HG03354 (cell line): ENCODE measurements around the gene AFG3L2.

Source experiments
- ATAC-seq: cut with Tn5 transposase; IDR thresholded peaks from one replicate; pipeline ENCODE4 v1.9.1; 2021; ENCODE audit warnings: mild to moderate bottlenecking; ENCODE audit not compliant: unreplicated experiment, poor library complexity, severe bottlenecking

AFG3L2 gene

DNA sequence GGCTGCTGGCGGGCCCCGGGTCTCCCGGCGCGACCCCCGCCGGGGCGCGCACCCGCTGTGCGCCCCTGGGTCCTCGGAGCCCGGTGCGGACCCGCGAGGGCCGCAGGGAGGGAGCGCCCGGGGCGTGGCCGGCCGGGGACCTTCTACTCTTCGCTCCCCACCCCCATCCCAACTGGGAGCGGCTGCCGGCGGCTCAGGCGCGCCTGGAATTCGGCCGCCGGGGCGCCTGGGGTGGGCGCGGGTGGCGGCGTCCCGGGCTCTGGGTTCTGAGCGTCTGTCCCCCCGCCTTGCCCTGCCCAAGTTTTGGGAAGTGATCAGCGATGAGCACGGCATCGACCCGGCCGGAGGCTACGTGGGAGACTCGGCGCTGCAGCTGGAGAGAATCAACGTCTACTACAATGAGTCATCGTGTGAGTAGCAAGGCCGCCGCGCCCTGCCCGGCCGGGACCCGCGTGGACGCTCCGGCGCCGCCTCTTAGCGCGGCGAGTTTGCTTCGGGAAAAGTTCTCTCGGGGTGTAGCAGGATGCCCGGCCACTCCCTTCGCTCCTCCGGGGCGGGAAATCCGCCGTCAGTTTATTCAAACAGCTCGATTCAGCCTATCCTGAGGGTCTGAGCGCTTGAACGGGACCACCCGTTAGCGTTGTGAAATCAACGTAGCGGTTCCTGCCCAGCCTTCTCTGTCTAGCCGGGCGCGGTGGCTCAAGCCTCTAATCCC is 68.5 kb downstream of the AFG3L2 start:
- ATAC-seq = peak; percentile 65

DNA sequence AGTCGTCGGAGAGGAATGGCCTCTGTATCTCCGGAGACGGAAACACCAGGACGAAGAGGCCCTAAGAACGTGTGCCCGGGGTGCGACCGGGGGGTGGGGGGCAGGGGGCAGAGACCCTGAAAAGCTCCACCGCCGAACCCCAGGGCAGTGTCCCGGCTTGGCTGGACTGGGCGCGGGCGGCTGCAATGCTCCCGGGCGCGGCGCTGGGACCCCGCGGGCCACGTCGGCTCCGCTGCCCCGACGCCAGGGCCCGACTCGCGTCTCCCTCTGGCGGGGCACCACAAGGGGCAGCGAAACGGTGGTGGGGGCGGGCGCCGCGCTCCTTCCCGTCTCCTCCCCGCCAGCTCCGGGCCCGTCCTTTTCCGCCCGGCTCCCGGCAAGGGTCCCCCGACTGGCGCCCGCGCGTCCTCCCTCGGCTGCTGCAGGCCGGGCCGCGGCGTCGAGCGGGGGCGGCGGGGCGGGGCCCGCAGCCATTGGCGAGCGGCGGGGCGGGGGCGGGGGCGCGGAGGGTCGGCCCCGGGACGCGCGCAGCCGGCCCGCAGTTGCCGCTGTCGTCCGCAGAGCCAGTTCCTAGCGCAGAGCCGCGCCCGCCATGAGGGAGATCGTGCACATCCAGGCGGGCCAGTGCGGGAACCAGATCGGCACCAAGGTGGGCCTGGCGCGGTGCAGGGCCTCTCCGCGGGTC is 69.2 kb downstream of the AFG3L2 start, which contains the start of gene TUBB6:
Gene TUBB6 (plus strand): TSS at position 541 of the 685 bp plus-strand sequence. CDS start 52 bp downstream, at position 593.
- ATAC-seq = peak; percentile 69

DNA sequence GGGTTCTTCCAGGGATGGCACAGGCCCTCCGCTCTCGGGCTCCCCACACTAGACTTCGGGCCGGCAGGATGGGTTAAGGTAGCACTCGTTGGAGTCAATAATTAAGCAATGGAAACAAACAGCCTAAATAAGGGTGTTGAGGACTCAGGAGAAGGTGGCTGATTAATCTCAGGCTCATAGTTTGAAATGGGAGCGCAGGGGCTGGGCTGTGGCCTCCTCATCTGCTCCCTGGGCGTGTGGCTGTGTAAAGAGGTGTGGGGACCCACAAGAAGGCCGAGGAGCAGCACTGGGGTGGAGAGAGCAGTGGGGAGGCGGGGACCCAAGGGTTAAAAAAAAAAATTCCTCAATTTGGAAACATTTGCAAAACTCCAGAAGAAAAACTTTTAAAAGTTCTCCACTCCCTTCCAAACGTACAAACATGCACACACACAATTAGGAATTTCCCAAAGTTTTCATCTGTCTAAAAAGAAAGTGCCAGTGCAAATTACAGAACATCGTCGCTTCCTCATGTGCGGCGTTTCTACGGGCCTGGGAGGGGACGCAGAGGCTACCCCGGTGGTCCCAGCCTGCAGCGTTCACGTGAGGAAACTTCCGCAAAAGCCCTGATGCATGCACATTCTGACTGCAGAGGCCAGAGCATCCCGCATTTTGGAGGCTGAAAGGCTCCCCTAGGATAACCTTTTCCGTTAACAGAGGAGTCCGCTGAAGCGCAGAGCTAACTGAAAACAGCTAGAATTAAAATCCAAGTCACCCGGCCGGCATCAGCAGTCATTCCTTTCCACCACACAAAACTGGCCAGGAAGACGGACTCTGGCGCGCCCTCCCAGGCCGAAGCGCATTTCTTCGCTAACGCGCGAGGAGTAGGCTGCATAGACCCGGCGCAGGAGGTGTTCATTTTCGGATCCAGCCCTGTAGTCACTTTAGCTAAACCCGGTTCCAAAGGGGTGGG is 70.0 kb downstream of the AFG3L2 start:
- ATAC-seq = peak; percentile 19

DNA sequence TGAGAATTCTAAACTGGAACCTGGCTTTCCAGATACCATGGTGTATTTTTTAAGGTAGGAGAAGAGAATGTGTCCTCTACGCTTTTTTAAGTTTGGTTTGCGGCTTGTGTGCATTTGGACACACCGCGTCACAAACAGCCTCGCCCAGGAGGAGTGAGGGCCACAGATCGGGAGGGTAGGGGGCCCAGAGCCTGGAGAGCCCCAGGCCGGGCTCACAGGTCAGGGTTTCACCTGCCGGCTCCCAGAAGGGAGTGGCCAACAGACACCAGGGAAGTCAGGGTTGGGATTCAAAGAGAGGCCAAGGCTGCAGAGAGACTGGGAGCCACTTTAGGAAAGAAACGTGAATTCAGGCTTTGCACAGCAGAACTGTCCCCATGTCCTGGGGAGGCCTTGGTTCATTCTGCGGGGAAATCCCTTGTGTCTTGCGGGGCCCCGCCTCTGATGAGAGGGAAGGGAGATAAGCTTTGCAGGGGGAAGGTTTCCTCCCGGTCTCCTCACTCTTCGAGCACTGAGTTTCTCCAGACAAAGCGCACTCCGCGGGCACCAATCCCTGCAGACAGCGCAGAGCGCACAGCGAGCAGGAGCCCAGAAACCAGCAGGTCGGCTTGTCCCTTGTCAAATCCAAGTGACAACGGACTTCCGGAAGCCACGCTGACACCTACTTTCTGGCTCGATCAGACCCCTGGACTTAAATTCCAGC is 70.9 kb downstream of the AFG3L2 start:
- ATAC-seq = no peak

DNA sequence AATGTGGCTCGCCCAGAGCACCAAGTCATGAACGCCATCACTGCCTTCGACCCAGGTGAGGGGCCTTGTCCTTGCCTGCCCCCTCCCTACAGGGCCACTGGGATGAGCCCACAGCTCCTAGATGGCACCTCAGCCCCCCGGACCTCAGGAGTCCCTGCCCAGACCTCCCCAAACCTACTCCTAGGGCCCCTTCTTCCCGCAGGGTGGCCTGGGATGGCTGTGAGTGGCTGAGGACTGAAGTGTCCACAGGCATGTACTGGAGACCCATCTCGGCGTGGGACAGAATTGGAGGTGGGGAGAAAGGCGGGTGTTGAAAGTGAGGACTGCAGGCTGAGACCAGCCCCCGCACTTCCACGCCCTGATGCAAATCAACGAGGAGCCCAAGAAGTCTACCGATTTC is 71.8 kb downstream of the AFG3L2 start:
- ATAC-seq = no peak

DNA sequence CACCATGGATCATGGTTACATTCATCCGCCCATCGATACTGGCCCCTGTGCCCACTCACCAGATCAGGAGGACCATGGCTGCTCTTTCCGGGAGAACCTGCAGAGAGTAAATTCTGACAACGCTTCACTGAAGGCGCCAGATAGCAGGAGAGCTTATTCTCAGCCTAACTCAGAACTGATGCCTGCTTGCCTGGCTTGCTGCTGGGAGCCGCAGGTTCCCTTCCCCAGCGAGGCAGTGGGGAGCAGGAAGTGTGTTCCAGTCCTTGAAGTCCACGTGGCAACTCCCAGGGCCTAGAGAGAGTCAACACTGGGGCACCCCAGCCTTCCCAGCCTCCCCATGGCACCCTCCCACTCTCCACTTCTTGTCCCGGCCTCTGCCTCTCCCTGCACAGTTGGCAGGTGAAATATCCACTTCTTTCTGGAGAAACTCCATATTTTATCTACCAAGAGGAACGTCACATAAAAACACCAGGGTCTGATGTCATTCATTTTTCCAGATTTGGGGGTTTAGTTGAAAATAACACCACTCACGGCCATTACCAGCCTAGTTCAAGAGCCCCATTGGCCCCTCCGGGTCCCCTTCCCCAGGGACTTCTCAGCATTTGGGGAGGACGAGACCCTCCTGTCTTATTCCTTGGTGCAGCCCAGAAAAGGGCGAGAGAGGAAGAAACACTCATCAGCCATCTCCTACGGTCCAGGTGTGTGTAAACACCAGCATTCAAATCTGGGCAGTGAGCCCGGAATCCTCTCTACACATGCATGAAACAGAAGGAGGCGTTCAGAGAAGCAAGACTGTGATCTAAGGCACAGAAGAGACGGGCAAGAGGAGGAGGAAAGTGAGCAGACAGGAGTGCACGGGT is 72.4 kb downstream of the AFG3L2 start:
- ATAC-seq = no peak

DNA sequence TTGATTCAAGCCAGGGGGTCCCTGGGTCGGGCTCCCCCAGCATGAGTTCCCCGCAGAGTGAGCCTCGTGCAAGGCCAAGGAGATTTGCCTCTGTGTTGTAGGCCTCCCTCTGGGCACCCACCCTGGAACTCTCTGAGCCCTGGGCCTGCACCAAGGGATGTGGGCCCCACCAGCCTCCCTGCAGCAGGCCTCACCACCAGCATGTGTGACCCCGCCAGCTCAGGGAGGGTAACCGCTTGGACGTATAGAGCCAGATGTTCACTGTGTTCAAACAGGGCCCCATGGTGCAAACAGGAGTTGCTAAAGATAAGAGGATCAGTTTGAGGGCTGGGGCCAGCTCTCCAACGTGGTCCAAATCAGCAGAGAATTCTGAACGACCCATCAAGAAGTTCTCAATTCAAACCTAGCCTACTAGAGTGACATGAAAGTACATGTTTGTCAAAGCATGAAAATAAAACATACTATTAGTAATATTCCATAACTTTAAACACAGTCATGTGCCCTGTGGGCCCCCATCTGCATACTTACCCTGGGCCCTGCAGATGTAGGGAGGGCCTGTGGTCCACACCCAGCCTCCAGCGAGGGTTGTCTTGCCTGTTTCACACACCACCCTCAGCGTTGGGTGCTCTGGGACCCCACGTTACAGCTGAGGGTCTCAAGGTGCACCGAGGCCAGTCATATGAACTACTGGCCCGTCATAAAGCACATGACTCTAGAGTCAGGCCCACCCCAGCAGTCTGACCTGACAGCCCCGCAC is 74.5 kb downstream of the AFG3L2 start:
- ATAC-seq = no peak

DNA sequence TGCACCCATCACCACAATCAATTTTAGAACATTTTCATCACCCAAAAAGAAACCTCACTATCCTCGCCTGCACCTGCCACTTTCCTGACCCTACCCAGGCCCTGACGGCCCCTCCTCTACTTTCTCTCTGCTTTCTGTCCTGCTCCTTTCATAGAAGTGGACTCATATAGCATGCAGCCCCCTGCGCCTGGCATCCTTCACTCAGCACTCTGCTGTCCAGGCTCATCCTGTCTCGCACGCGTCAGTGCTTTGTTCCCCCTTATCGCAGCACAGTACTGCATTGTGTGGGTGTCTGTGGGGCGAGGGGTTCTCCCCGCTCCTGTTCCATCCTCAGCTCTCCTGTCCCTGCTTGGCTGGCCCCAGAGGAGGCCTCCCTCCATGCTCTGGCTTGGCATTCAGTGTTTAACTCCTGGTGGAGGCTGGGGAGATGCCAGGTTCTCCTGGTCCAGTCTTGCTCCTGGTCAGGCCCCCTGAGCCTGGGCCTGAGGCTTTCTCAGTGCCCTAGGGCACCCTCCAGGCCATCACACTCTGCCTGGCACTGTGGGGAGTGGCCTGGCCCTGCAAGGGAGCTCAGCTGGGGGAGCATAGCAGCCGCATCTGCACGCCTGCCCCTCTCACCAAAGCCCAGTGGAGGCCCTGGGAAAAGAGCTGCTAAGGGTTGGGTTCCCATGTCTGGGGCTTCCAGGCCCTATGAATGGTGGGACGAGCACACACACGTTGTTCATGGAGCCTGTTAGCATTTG is 75.6 kb downstream of the AFG3L2 start:
- no peak for ATAC-seq

DNA sequence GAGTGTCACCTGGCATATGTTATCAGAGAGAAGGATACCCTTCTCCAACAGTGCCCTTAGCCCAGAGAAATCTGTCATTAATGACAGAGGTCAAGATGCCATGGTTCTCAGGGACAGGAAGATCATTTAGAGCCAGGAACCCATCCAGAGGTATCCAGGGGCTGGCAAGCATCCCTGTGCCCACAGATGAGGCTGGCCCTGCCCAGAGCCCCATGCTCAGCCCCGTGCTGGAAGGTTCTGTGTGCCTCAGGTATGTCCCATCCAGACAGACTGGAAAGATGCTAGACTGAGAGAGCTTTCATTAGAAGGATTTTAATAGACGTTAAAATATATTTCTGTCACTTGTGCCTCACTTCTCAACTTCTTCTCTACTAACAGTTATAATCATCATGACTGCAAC is 77.2 kb downstream of the AFG3L2 start:
- ATAC-seq = no peak

DNA sequence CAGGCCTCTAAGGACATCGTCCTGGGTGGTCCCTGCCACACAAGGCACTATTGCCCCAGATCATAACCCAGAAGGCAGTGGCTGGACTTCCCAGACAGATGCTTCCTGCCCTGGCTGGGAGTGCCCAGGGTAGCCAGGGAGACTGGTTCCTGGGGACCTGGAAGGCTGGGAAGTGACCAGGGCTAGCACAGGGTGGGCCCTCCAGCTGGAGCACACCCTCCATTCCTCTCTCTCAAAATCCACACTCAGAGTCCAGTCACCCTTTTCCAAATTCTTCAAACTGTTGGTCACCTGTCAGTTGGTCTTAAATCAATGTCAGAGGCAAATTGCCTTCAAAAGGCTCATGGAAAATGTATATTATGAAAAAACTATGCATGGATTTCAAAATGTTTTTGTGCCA is 80.6 kb downstream of the AFG3L2 start:
- no peak for ATAC-seq

DNA sequence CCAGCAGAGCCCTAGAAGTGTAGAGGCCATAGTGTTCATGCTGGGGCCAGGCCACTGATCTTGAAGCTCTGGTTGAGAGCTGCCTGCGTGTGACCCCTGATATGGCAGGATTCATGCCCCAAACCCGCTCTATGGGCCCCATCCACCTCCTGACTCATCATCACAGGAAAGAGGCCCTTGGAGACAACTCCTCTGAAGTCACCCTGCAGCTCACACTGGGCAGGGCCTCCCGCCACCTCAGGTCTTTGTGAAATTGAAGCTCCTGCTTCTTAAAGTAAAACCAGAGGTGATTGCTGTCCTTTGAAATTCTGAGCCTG is 81.0 kb downstream of the AFG3L2 start:
- no peak for ATAC-seq

DNA sequence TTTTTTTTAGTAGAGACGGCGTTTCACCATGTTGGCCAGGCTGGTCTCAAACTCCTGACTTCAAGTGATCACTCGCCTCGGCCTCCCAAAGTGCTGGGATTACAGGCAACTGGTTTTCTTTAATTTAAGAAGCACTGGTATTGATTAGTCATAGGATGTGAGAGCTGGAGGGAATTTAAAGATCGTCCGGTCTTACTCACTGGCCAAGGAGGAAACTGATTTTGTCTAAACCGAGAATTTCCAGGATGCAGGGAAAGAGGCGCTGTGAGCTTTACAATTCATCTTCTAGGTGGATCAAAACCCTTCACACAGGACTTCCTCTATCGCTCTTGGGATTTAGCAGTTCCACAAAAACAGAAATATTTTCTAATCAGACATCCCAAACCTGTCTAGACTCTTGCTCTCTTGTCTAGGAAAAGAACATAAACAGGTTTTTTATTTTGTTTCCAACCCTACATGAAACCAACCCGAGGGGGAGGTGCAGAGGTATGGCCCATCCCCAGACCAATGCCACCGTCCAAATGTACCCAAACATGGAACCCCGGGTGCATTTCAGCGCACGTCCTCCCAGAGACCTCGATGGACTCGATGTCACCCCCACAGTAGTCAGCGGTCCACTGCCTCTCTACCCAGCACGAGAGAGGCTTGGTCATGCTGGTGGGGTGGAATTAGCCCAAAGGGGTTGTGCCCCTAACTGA is 81.5 kb downstream of the AFG3L2 start:
- ATAC-seq = no peak

DNA sequence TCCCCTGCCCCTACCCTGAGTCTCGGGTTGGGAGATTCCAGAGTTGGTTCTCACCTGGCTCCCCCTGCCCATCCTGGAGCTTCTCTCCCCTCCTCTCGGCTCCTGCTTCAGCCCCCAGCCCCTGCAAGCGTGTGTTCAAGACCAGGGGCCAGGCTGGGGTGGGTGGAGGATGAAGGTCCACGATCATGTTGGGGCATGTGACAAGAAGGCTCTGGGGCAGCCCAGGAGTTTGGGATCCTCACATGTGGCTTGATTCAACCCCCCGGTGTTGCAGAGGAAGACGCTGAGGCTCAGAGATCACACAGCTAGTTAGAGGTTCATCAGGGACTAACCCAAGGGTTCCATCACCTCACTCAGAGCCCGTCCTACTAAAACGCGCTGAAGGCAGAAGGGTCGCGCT is 83.2 kb downstream of the AFG3L2 start:
- ATAC-seq = no peak

DNA sequence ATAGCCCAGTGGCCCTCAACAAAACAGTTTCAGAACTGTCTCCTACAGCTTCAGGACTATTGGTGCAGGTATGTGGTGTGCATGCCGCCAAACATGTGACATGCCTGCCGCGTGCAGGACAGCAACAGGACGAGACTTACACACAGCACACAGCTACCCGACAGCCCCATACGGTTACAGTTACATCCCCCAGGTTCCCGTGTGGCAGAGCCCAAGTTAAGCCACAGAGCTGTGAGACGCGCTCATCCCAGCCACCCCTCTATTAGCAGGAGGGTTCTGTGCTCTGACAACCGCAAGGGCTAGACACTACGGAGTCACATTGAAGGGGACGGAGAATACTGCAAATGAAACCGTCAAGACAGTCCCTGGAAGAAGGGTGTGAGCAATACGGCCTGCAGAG is 85.3 kb downstream of the AFG3L2 start:
- no peak for ATAC-seq

DNA sequence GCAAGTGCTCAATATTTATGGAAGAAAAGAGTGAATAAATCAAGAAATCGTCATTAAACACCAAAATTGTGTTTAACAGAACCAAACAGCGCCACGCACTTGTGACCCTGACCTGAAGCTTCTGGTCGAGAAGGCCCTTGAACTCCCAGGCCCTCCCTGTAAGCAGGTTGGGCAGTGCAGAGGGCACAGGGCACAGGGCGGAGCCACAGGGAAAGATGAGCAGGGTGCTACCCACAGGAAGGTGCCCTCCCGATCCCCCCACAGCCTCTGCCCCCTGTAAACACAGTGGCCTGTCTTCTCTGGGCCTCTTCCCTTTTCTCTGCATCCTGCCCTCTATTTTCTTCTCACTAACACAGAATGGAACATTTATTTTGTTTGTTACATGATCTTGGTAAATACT is 85.9 kb downstream of the AFG3L2 start:
- ATAC-seq = no peak

DNA sequence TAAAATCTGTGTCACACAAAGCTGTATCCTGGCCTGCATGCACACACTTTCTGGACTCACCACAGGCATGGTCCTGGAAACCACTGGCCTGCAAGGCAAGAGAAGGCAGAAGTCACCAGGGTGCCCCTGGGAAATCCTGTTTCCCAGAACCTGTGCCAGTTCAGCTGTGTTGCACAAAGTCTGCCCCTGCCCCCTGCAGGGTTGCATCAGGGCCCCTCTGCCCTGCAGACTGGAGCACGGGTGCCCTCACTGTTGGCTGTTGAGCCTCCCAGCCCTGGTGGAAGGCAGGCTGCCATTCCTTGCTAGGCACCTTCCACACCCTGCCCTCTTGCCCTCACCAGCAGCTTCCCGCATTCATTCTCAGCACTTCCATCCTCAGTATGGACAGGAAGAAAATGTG is 86.9 kb downstream of the AFG3L2 start:
- no peak for ATAC-seq

DNA sequence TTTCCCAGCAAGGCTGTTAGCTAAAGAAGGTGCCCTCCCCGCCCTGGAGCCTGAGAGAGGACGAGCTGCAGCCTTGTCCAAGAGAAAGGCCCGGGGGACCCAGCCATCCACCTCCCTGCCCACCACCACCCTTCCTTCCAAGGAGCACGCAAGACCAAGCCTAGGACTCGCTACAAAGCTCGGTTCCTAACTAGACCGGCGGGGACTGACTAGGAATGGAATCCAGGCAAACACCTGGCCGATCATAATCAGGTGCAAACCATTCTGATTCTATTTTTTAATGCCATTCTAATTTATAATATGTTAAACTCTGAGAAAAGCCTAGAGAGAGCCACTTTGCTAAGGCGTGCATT is 88.6 kb downstream of the AFG3L2 start:
- no peak for ATAC-seq
